DND-41 (cell line): Measurements from ENCODE around the gene MMP28.

Experiments used
- CTCF ChIP-seq: IDR thresholded peaks from 2 replicates; pipeline ENCODE4 v1.5.1; 2012; ENCODE audit warnings: borderline replicate concordance, low read length, moderate library complexity, mild to moderate bottlenecking; ENCODE audit not compliant: poor library complexity, severe bottlenecking; ENCODE audit errors: extremely low read depth
- EZH2 ChIP-seq: IDR thresholded peaks from 3 replicates; pipeline ENCODE4 v1.6.1; 2012; ENCODE audit warnings: borderline replicate concordance, low read depth, mild to moderate bottlenecking, moderate library complexity, low read length, inconsistent platforms; ENCODE audit not compliant: severe bottlenecking

DNA sequence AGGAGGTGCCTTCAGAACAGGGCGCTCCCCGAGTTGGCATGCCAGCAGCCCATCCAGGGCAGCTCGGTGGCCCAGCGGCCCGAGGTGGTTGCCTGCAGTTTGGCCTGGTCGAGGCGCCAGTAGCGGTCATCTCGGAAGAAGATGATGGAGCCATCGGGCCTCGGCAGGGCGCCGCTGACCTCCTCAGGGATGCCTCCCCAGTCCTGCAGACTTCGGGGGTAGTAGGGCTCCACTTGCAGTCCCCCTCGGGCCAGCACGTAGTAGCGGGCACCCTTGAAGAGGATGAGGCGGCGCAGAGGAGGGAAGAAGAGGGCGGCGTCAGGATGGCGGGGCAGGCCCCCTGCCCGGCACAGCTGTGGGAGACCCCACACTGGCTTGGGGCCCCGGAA, 29.0 kb downstream of the MMP28 start:
- TF ChIP-seq CTCF (no peak), EZH2 (no peak)
